Sigmoid colon (tissue), 7 donors: ENCODE results near the gene SMIM13. TPM values are rescaled to one million over a fixed set of nuclear protein-coding genes. Genes with fewer than 3 reads are reported as not detected.

ENCODE experiments used
- DNase-seq: peaks from one replicate; pipeline ENCODE4 v3.0.0-alpha.2; 2019
- H3K27ac ChIP-seq, 4 donors: fragments of 200-600 bp; sonication (generic); one replicate each; pipeline ENCODE4 v1.5.1; 2016 to 2019; ENCODE audit warnings: mild to moderate bottlenecking in 1 of 4
- H3K27me3 ChIP-seq, 3 donors: fragments of 200-600 bp; sonication (generic); one replicate each; pipeline ENCODE4 v1.5.1; 2019; ENCODE audit warnings: mild to moderate bottlenecking in 1 of 3
- H3K36me3 ChIP-seq, 4 donors: fragments of 200-600 bp; sonication (generic); one replicate each; pipeline ENCODE4 v1.5.1; 2016 to 2019
- H3K4me1 ChIP-seq, 4 donors: fragments of 200-600 bp; sonication (generic); one replicate each; pipeline ENCODE4 v1.5.1; 2017 to 2019
- H3K4me3 ChIP-seq, 4 donors: fragments of 200-600 bp; sonication (generic); one replicate each; pipeline ENCODE4 v1.5.1; 2017 to 2019; ENCODE audit warnings: mild to moderate bottlenecking in 2 of 4, moderate library complexity in 1 of 4
- H3K9me3 ChIP-seq, 4 donors: fragments of 200-600 bp in 3 of 4; sonication (generic) in 3 of 4; one replicate each; pipeline versions ENCODE4 v1.5.1 to v1.6.1; 2013 to 2019
- CTCF ChIP-seq, 4 experiments: fragments of 450-650 bp in 3 of 4; fragments of 200-600 bp in 1 of 4; IDR thresholded peaks; one replicate each; pipeline ENCODE4 v1.5.1; 2016 to 2019; ENCODE audit warnings: antibody characterized with exemption in 4 of 4, mild to moderate bottlenecking in 3 of 4, moderate library complexity in 2 of 4
- EP300 ChIP-seq, 4 donors: sonication (generic); formaldehyde crosslinking; IDR thresholded peaks; one replicate each; pipeline ENCODE4 v1.6.1; 2017; ENCODE audit warnings: antibody characterized with exemption in 4 of 4
- POLR2A ChIP-seq, 2 donors: fragments of 450-650 bp; IDR thresholded peaks; one replicate each; pipeline ENCODE4 v1.6.1; 2016; ENCODE audit warnings: antibody characterized with exemption in 2 of 2, mild to moderate bottlenecking in 2 of 2, moderate library complexity in 2 of 2
- POLR2AphosphoS5 ChIP-seq, 4 donors: sonication (generic); formaldehyde crosslinking; IDR thresholded peaks; one replicate each; pipeline ENCODE4 v1.6.1; 2017; ENCODE audit warnings: antibody characterized with exemption in 4 of 4
- WGBS, 2 donors: extraction: QIAGEN DNeasy Blood & Tissue Kit; methylation state at CpG; one replicate each; pipeline ENCODE4 v1.1.7; 2013; 5-methylcytosine and 5-hydroxymethylcytosine counted together
- intact Hi-C: fragments of 100-400 bp; cut with DNase I; formaldehyde crosslinking; loops from one replicate; pipeline ENCODE4 v1.15.1; 2023
- polyA plus RNA-seq, 3 donors: library from polyadenylated mRNA; stranded (reverse); fragments of 200-250 nt; gene quantifications; one replicate each; pipeline ENCODE4 v1.2.3, GENCODE V29; 2013
- total RNA-seq, 4 donors: library from RNA; depleted of rRNA; stranded (reverse); fragments of >200 nt; gene quantifications; one replicate each; pipeline ENCODE4 v1.1.0, GENCODE V29; 2016
- donor health status: healthy with polysubstance abuse.
- donor health status: Bipolar disorder and iron deficiency.
- donor health status: healthy.

Gene SMIM13
- total and polyA plus RNA-seq, 7 donors, result 1.8 to 12.1 (median 8.7) TPM

GRCh38 chr6:11168091-11168635, 74.5 kb downstream of the SMIM13 start:
- H3K36me3 ChIP-seq, result no peaks in the 10 kb centered on the region
- H3K27me3 ChIP-seq, result no peaks in the 10 kb centered on the region
- no peak overlapping the region for H3K27ac ChIP-seq
- H3K4me1 ChIP-seq, result peaks cover 0 to 7% (median 3%) of the 10 kb centered on the region in 4 donors
- TF ChIP-seq POLR2A (IDR thresholded peaks at IDR 0.05), result no peak
- no peak for TF ChIP-seq EP300 (IDR thresholded peaks at IDR 0.05)
- no peak for TF ChIP-seq CTCF (IDR thresholded peaks at IDR 0.05)
- TF ChIP-seq POLR2AphosphoS5 (IDR thresholded peaks at IDR 0.05), result no peak
- no peaks in the 10 kb centered on the region for H3K9me3 ChIP-seq
- H3K4me3 ChIP-seq, result no peak overlapping the region
- WGBS, 2 donors, result 80 to 88% methylated on average over 7 of the region's 7 CpGs
- no peak for DNase-seq
- intact Hi-C loops, result no loop called here

- no peak for DNase-seq
- H3K4me3 ChIP-seq, result no peak overlapping the region
- no peaks in the 10 kb centered on the region for H3K9me3 ChIP-seq
- intact Hi-C loops, result loop anchor here (10.0 kb wide), 1 partner anchor 323 kb away; no protein-coding TSS in a partner anchor
- TF ChIP-seq CTCF (IDR thresholded peaks at IDR 0.05), result no peak
- TF ChIP-seq POLR2AphosphoS5 (IDR thresholded peaks at IDR 0.05), result no peak
- no peak for TF ChIP-seq EP300 (IDR thresholded peaks at IDR 0.05)
- no peak for TF ChIP-seq POLR2A (IDR thresholded peaks at IDR 0.05)
- H3K27me3 ChIP-seq, result no peaks in the 10 kb centered on the region
- WGBS, 2 donors, result 95 to 96% methylated on average over 13 of the region's 13 CpGs
- no peaks in the 10 kb centered on the region for H3K36me3 ChIP-seq
- H3K4me1 ChIP-seq, result peaks cover 0 to 7% (median 3%) of the 10 kb centered on the region in 4 donors
- H3K27ac ChIP-seq, result no peak overlapping the region
Observed at GRCh38 chr6:11171952-11172351, 78.3 kb downstream of the SMIM13 start.

GRCh38 chr6:11172501-11173327, 79.1 kb downstream of the SMIM13 start:
- no peaks in the 10 kb centered on the region for H3K9me3 ChIP-seq
- WGBS, 2 donors, result 28 to 31% methylated on average over 17 of the region's 17 CpGs
- H3K4me3 ChIP-seq, result no peak overlapping the region
- no peak for DNase-seq
- H3K27me3 ChIP-seq, result no peaks in the 10 kb centered on the region
- H3K36me3 ChIP-seq, result no peaks in the 10 kb centered on the region
- no peak for TF ChIP-seq POLR2AphosphoS5 (IDR thresholded peaks at IDR 0.05)
- peak; percentile 46 to 78 (median 66) for TF ChIP-seq CTCF (IDR thresholded peaks at IDR 0.05)
- no peak overlapping the region for H3K27ac ChIP-seq
- intact Hi-C loops, result loop anchor here (10.0 kb wide), 1 partner anchor 322 kb away; no protein-coding TSS in a partner anchor
- peaks cover 0 to 7% (median 3%) of the 10 kb centered on the region in 4 donors for H3K4me1 ChIP-seq

- DNase-seq, result no peak
- no peak overlapping the region for H3K27ac ChIP-seq
- no peak overlapping the region for H3K4me3 ChIP-seq
- H3K4me1 ChIP-seq, result peaks cover 0 to 7% (median 3%) of the 10 kb centered on the region in 4 donors
- H3K9me3 ChIP-seq, result no peaks in the 10 kb centered on the region
- intact Hi-C loops, result loop anchor here (10.0 kb wide), 1 partner anchor 321 kb away; no protein-coding TSS in a partner anchor
- no peaks in the 10 kb centered on the region for H3K27me3 ChIP-seq
- no peaks in the 10 kb centered on the region for H3K36me3 ChIP-seq
- WGBS, 2 donors, result 72 to 93% methylated on average over 5 of the region's 5 CpGs
- no peak for TF ChIP-seq EP300 (IDR thresholded peaks at IDR 0.05)
- no peak for TF ChIP-seq POLR2A (IDR thresholded peaks at IDR 0.05)
- no peak for TF ChIP-seq POLR2AphosphoS5 (IDR thresholded peaks at IDR 0.05)
- TF ChIP-seq CTCF (IDR thresholded peaks at IDR 0.05), result no peak
Observed at GRCh38 chr6:11174242-11174611, 80.6 kb downstream of the SMIM13 start.
